ENCODE results near the gene SNRPD3. TPM values are rescaled to one million over a fixed set of nuclear protein-coding genes. Genes with fewer than 3 reads are reported as not detected.
"Not testable (repeated sequence)": the region's sequence is repeated elsewhere in the genome, so short reads cannot be mapped to it uniquely, and the experiment has no call there.

Gene SNRPD3
- total RNA-seq, 1 donor from 2014 or later, result 48.2 TPM

- ATAC-seq (no peak), DNase-seq (ENCODE audit: low spot score) (no peak)
- intact Hi-C loops (cut with DNase I), result no loop called here
These were observed 31.5 kb downstream of the SNRPD3 start for GRCh38 chr22:24587251-24587650.

- intact Hi-C loops (cut with DNase I), result no loop called here
- DNase-seq (ENCODE audit: low spot score) (no peak), ATAC-seq (no peak)
These were observed 32.1 kb downstream of the SNRPD3 start for GRCh38 chr22:24587948-24588347.

- ATAC-seq (peak; percentile 51), DNase-seq (ENCODE audit: low spot score) (peak; percentile 89)
- intact Hi-C loops (cut with DNase I), result no loop called here
These were observed 32.6 kb downstream of the SNRPD3 start for GRCh38 chr22:24588381-24588756.

- no peak for DNase-seq (ENCODE audit: low spot score)
- intact Hi-C loops (cut with DNase I), result no loop called here
- ATAC-seq, result no peak
These were observed 33.1 kb downstream of the SNRPD3 start for GRCh38 chr22:24588757-24589481.

- intact Hi-C loops (cut with DNase I), result no loop called here
- no peak for ATAC-seq
- DNase-seq (ENCODE audit: low spot score), result no peak
These were observed 33.8 kb downstream of the SNRPD3 start for GRCh38 chr22:24589518-24590030.

- DNase-seq (ENCODE audit: low spot score) (no peak), ATAC-seq (no peak)
These were observed 34.9 kb downstream of the SNRPD3 start for GRCh38 chr22:24590596-24591173.

GRCh38 chr22:24591286-24591830 lies 35.6 kb downstream of the SNRPD3 start:
- intact Hi-C loops (cut with DNase I), result no loop called here
- DNase-seq (ENCODE audit: low spot score) (no peak), ATAC-seq (no peak)

More at GRCh38 chr22:24590596-24591173, 34.9 kb downstream of the SNRPD3 start:
- intact Hi-C loops (cut with DNase I), result no loop called here

- ATAC-seq, result no peak
- intact Hi-C loops (cut with DNase I), result no loop called here
These were observed 36.5 kb downstream of the SNRPD3 start for GRCh38 chr22:24592058-24592850.

GRCh38 chr22:24592851-24593558 lies 37.2 kb downstream of the SNRPD3 start, which contains the start of gene LRRC75B:
LRRC75B (minus strand) TSS chr22:24593073; CDS start chr22:24593039, 34 bp downstream.
- DNase-seq (ENCODE audit: low spot score), result peak; percentile 95
- intact Hi-C loops (cut with DNase I), result no loop called here
- ATAC-seq, result peak; percentile 95

More at GRCh38 chr22:24592058-24592850, 36.5 kb downstream of the SNRPD3 start:
- DNase-seq (ENCODE audit: low spot score), result peak; percentile 76

GRCh38 chr22:24593559-24593835 lies 37.7 kb downstream of the SNRPD3 start:
- intact Hi-C loops (cut with DNase I); DNase-seq (ENCODE audit: low spot score); ATAC-seq: not testable (repeated sequence)

GRCh38 chr22:24593836-24594568 lies 38.2 kb downstream of the SNRPD3 start:
- ATAC-seq (peak; percentile 1), DNase-seq (ENCODE audit: low spot score) (no peak)

GRCh38 chr22:24594569-24595120 lies 38.8 kb downstream of the SNRPD3 start:
- DNase-seq (ENCODE audit: low spot score) (no peak), ATAC-seq (no peak)
- intact Hi-C loops (cut with DNase I), result no loop called here

More at GRCh38 chr22:24593836-24594568, 38.2 kb downstream of the SNRPD3 start:
- intact Hi-C loops (cut with DNase I), result no loop called here

GRCh38 chr22:24595228-24595627 lies 39.4 kb downstream of the SNRPD3 start:
- no peak for ATAC-seq
- intact Hi-C loops (cut with DNase I), result no loop called here

GRCh38 chr22:24595863-24596262 lies 40.1 kb downstream of the SNRPD3 start:
- ATAC-seq, result no peak
- intact Hi-C loops (cut with DNase I), result no loop called here
- DNase-seq (ENCODE audit: low spot score), result no peak

More at GRCh38 chr22:24595228-24595627, 39.4 kb downstream of the SNRPD3 start:
- no peak for DNase-seq (ENCODE audit: low spot score)

- intact Hi-C loops (cut with DNase I); DNase-seq (ENCODE audit: low spot score); ATAC-seq: not testable (repeated sequence)
These were observed 41.3 kb downstream of the SNRPD3 start for GRCh38 chr22:24597076-24597475.

- ATAC-seq (no peak), DNase-seq (ENCODE audit: low spot score) (no peak)
- intact Hi-C loops (cut with DNase I), result no loop called here
These were observed 43.7 kb downstream of the SNRPD3 start for GRCh38 chr22:24599514-24599913.

GRCh38 chr22:24599958-24600715 lies 44.3 kb downstream of the SNRPD3 start:
- DNase-seq (ENCODE audit: low spot score); intact Hi-C loops (cut with DNase I); ATAC-seq: not testable (repeated sequence)
